ENCODE measurements around the gene AFM. TPM values are rescaled to one million over a fixed set of nuclear protein-coding genes. Genes with fewer than 3 reads are reported as not detected.
A peak's percentile ranks its signal among the peaks of the same experiment; 100 is the strongest.

Gene AFM
- total and polyA plus RNA-seq, 2 of the 13 experiments (the other 11 are each of a cell fraction or from before 2014, with no cell fraction given): 0.13 to 1.8 TPM

- TF ChIP-seq, protein P1, sequence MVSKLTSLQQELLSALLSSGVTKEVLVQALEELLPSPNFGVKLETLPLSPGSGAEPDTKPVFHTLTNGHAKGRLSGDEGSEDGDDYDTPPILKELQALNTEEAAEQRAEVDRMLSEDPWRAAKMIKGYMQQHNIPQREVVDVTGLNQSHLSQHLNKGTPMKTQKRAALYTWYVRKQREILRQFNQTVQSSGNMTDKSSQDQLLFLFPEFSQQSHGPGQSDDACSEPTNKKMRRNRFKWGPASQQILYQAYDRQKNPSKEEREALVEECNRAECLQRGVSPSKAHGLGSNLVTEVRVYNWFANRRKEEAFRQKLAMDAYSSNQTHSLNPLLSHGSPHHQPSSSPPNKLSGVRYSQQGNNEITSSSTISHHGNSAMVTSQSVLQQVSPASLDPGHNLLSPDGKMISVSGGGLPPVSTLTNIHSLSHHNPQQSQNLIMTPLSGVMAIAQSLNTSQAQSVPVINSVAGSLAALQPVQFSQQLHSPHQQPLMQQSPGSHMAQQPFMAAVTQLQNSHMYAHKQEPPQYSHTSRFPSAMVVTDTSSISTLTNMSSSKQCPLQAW (CRISPR knock-in tag; IDR thresholded peaks at IDR 0.05): no peak
- peak; percentile 79 for TF ChIP-seq ZNF652 (CRISPR knock-in tag; IDR thresholded peaks at IDR 0.05; ENCODE audit: borderline replicate concordance, low read depth)
- TF ChIP-seq NFE2L2 (IDR thresholded peaks at IDR 0.05; ENCODE audit: low read length): peak; percentile 57; the same call in 1 of the 2 replicates
- no peak for TF ChIP-seq FOXM1 (CRISPR knock-in tag; IDR thresholded peaks at IDR 0.05)
- TF ChIP-seq ZMYM4 (CRISPR knock-in tag; IDR thresholded peaks at IDR 0.05): peak; percentile 63
- peak; percentile 82 for TF ChIP-seq MAFG (CRISPR knock-in tag; IDR thresholded peaks at IDR 0.05)
- no peak for TF ChIP-seq SRY (CRISPR knock-in tag; IDR thresholded peaks at IDR 0.05)
- TF ChIP-seq SPEN (CRISPR knock-in tag; IDR thresholded peaks at IDR 0.05; ENCODE audit: low read depth): no peak
- TF ChIP-seq ZNF773 (CRISPR knock-in tag; IDR thresholded peaks at IDR 0.05; ENCODE audit: borderline replicate concordance): no peak
- TF ChIP-seq NFYC (CRISPR knock-in tag; IDR thresholded peaks at IDR 0.05): no peak
- TF ChIP-seq, protein P2, sequence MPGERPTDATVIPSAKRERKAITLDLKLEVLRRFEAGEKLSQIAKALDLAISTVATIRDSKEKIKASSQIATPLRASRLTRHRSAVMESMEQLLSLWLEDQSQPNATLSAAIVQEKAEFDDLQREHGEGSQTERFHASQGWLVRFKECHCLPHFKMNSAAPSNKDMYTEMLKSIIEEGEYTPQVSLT (CRISPR knock-in tag; IDR thresholded peaks at IDR 0.05; ENCODE audit: borderline replicate concordance, low read depth): no peak
- TF ChIP-seq HNF4G (IDR thresholded peaks at IDR 0.05; ENCODE audit: borderline replicate concordance, low read depth, low read length): peak; percentile 83
- TF ChIP-seq HNF4G (CRISPR knock-in tag; IDR thresholded peaks at IDR 0.05; ENCODE audit: borderline replicate concordance, low read depth): no peak
- TF ChIP-seq, protein P3, sequence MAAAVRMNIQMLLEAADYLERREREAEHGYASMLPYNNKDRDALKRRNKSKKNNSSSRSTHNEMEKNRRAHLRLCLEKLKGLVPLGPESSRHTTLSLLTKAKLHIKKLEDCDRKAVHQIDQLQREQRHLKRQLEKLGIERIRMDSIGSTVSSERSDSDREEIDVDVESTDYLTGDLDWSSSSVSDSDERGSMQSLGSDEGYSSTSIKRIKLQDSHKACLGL (CRISPR knock-in tag; IDR thresholded peaks at IDR 0.05): no peak
- TF ChIP-seq ZNF331 (CRISPR knock-in tag; IDR thresholded peaks at IDR 0.05): 0 out of 2 replicates have a peak, but pooled peaks have one; percentile 19
- no peak for TF ChIP-seq ZNF546 (CRISPR knock-in tag; conservative IDR thresholded peaks at IDR 0.05)
- peak; percentile 97 to 98 for TF ChIP-seq MAFK (conservative IDR thresholded peaks at IDR 0.05 in 1 of 2, IDR thresholded peaks at IDR 0.05 in 1 of 2; ENCODE audit: low read length in 2 of 2)
- TF ChIP-seq, protein P4, sequence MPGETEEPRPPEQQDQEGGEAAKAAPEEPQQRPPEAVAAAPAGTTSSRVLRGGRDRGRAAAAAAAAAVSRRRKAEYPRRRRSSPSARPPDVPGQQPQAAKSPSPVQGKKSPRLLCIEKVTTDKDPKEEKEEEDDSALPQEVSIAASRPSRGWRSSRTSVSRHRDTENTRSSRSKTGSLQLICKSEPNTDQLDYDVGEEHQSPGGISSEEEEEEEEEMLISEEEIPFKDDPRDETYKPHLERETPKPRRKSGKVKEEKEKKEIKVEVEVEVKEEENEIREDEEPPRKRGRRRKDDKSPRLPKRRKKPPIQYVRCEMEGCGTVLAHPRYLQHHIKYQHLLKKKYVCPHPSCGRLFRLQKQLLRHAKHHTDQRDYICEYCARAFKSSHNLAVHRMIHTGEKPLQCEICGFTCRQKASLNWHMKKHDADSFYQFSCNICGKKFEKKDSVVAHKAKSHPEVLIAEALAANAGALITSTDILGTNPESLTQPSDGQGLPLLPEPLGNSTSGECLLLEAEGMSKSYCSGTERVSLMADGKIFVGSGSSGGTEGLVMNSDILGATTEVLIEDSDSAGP (CRISPR knock-in tag; IDR thresholded peaks at IDR 0.05; ENCODE audit: borderline replicate concordance): no peak
- TF ChIP-seq SOX13 (IDR thresholded peaks at IDR 0.05): no peak
- TF ChIP-seq SOX13 (CRISPR knock-in tag; conservative IDR thresholded peaks at IDR 0.05 in 1 of 2, IDR thresholded peaks at IDR 0.05 in 1 of 2): peak in 1 of 2 experiments; percentile 8; a peak in 1 of 4 replicates
Measured at GRCh38 chr4:73533515-73534422, 52.2 kb downstream of the AFM start (continued).
